Thoracic aorta (tissue), 2 donors: ENCODE results near the gene SOX6. TPM values are rescaled to one million over a fixed set of nuclear protein-coding genes. Genes with fewer than 3 reads are reported as not detected.

Experiments used
- ATAC-seq: fragments of 150-250 bp; one replicate; pipeline ENCODE4 v1.8.0; 2017; ENCODE audit warnings: low read depth; ENCODE audit not compliant: insufficient number of reproducible peaks, low FRiP score
- DNase-seq: peaks from one replicate; pipeline ENCODE4 v3.0.0-alpha.2; 2020; ENCODE audit warnings: low spot score
- H3K27ac ChIP-seq, 2 donors: fragments of 200-600 bp; sonication (generic); 1 replicate in 1 of 2; 2 replicates in 1 of 2; pipeline ENCODE4 v1.5.1; 2016; ENCODE audit warnings: mild to moderate bottlenecking in 2 of 2, moderate library complexity in 2 of 2
- H3K27me3 ChIP-seq: fragments of 200-600 bp; sonication (generic); replicated peaks from 2 replicates; pipeline ENCODE4 v1.6.0; 2016; ENCODE audit warnings: mild to moderate bottlenecking; ENCODE audit not compliant: insufficient read depth
- H3K36me3 ChIP-seq: fragments of 200-600 bp; sonication (generic); one replicate; pipeline ENCODE4 v1.5.1; 2016
- H3K4me1 ChIP-seq, 2 donors: fragments of 200-600 bp; sonication (generic); 1 replicate in 1 of 2; 2 replicates in 1 of 2; pipeline versions ENCODE4 v1.5.1 to v1.6.0; 2016; ENCODE audit warnings: low read depth in 2 of 2, mild to moderate bottlenecking in 1 of 2; ENCODE audit not compliant: control insufficient read depth in 1 of 2
- H3K4me3 ChIP-seq: fragments of 200-600 bp; sonication (generic); 2 replicates; pipeline ENCODE4 v1.5.1; 2016; ENCODE audit warnings: mild to moderate bottlenecking
- H3K9me3 ChIP-seq: fragments of 200-600 bp; sonication (generic); 2 replicates; pipeline ENCODE4 v1.5.1; 2016
- total RNA-seq, 2 donors: library from RNA; depleted of rRNA; stranded (reverse); fragments of >200 nt; gene quantifications; one replicate each; pipeline versions ENCODE4 v1.1.0 to v1.2.3, GENCODE V29; 2016
- TF ChIP-seq, protein P1 (sequence below): fragments of 200-600 bp; sonication (generic); IDR thresholded peaks from one replicate; pipeline ENCODE4 v1.5.1; 2019; ENCODE audit warnings: antibody characterized with exemption

The SOX6 gene
- total RNA-seq, 2 donors from 2014 or later = 0.27 to 0.56 TPM

DNA sequence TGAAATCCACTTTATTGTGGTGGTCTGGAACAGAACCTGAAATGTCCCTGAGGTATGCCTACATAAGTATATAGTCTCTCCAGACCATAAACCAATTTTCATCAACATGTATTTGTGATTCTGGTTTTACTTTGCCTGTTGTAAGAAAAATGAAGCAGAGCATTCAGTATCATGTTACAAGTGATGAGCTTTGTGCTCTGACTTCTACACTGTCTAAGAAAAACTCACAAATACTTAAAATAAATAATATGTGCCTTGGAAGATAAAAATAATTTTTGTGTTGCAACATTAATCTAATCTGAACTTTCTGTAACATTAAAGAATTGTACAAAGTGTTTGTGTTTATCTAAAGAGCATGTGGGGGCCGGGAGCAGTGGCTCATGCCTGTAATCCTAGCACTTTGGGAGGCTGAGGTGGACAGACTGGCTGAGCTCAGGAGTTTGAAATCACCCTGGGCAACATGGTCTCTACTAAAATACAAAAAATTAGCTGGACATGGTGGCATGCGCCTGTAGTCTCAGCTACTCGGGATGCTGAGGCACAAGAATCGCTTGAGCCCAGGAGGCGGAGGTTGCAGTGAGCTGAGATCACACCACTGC is 219.5 kb downstream of the SOX6 start:
- Histone ChIP-seq H3K9me3 (no peaks in the 10 kb centered on the region), H3K27ac (no peak overlapping the region), H3K4me3 (no peak overlapping the region), H3K4me1 (no peaks in the 10 kb centered on the region), H3K36me3 (no peaks in the 10 kb centered on the region), H3K27me3 (no peaks in the 10 kb centered on the region)
- ATAC-seq (no peak), DNase-seq (no peak)
- TF ChIP-seq, protein P1, sequence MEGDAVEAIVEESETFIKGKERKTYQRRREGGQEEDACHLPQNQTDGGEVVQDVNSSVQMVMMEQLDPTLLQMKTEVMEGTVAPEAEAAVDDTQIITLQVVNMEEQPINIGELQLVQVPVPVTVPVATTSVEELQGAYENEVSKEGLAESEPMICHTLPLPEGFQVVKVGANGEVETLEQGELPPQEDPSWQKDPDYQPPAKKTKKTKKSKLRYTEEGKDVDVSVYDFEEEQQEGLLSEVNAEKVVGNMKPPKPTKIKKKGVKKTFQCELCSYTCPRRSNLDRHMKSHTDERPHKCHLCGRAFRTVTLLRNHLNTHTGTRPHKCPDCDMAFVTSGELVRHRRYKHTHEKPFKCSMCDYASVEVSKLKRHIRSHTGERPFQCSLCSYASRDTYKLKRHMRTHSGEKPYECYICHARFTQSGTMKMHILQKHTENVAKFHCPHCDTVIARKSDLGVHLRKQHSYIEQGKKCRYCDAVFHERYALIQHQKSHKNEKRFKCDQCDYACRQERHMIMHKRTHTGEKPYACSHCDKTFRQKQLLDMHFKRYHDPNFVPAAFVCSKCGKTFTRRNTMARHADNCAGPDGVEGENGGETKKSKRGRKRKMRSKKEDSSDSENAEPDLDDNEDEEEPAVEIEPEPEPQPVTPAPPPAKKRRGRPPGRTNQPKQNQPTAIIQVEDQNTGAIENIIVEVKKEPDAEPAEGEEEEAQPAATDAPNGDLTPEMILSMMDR = no peak

DNA sequence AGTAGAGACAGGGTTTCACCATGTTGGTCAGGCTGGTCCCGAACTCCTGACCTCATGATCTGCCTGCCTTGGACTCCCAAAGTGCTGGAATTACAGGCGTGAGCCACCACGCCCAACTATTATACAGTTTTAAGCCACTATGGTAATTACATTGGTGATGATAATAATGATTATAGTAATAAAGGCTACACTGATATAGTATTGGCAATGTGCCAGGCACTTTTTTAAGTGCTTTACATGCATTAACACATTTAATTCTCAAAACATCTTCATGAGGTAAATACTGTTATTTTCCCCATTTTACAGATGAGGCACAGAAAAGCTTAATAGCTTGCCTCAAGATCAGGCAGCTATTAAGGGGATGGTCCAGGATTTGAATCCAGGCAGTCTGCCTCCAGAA is 222.5 kb downstream of the SOX6 start:
- DNase-seq (no peak), ATAC-seq (no peak)
- Histone ChIP-seq H3K36me3 (no peaks in the 10 kb centered on the region), H3K27me3 (no peaks in the 10 kb centered on the region), H3K9me3 (no peaks in the 10 kb centered on the region), H3K27ac (no peak overlapping the region), H3K4me1 (no peaks in the 10 kb centered on the region), H3K4me3 (no peak overlapping the region)
- TF ChIP-seq, protein P1 = no peak

DNA sequence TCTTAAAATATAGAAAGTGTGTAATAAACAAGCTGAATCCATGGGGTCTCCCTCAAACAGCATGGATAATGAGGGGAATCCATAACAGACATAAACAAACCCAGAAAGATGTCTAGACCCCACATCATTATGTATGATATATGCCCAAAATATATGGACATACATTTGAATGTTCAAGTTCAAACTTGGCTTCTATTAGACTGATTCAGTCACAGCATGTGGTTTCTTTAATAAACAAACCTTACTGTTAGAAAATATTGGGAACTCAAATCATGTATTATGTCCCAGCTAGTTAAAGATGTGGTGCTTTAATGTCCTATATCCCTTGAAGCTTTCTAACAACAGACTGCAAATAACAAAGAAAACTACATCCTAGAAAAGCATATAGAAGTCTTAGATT is 228.6 kb downstream of the SOX6 start:
- Histone ChIP-seq H3K27ac (no peak overlapping the region), H3K9me3 (no peaks in the 10 kb centered on the region), H3K4me1 (no peaks in the 10 kb centered on the region), H3K36me3 (no peaks in the 10 kb centered on the region), H3K4me3 (no peak overlapping the region), H3K27me3 (no peaks in the 10 kb centered on the region)
- TF ChIP-seq, protein P1 = no peak
- DNase-seq = no peak
- ATAC-seq = no peak

DNA sequence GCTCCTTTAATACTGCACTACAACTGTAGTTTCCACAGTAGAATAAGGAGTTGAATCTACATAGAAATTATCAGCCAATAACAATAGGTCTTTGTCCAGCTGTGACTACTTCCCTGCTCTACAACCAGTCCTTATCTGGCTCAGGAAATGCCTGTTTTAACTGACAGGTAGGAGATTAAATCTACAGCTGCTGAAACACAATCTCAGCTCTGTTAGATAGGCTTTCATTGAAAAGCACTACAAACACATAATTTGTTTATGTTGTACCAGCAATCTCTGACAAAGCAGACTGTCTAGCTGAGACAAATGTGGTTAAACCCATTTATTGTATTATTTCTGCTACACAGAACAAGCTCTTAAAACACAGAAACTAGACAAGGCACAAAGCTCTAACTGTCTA is 230.0 kb downstream of the SOX6 start:
- Histone ChIP-seq H3K4me1 (no peaks in the 10 kb centered on the region), H3K36me3 (no peaks in the 10 kb centered on the region), H3K27ac (no peak overlapping the region), H3K9me3 (no peaks in the 10 kb centered on the region), H3K4me3 (no peak overlapping the region), H3K27me3 (no peaks in the 10 kb centered on the region)
- TF ChIP-seq, protein P1 = no peak
- ATAC-seq (no peak), DNase-seq (no peak)

DNA sequence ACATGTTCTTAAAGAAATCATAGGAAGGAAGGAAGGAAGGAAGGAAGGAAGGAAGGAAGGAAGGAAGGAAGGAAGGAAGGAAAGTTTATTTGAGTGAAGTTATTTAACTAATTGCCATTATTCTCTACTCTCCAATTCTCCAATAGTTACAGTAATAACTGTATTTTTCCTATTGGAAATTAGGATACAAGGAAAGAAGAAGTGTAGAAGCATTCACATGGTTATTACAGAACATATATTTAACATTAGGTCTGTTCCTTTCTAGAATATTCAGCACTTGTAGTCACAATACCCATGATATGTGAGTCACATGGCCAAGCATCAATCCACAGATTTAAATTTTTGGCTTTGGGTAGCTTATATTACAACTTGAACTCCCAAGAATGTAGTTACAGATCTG is 230.6 kb downstream of the SOX6 start:
- Histone ChIP-seq H3K9me3 (no peaks in the 10 kb centered on the region), H3K4me3 (no peak overlapping the region)
- DNase-seq = no peak

More for the DNA sequence above, 230.6 kb downstream of the SOX6 start:
- ATAC-seq = no peak
- no peaks in the 10 kb centered on the region for H3K36me3 ChIP-seq
- TF ChIP-seq, protein P1 = no peak
- H3K4me1 ChIP-seq = no peaks in the 10 kb centered on the region
- no peak overlapping the region for H3K27ac ChIP-seq
- no peaks in the 10 kb centered on the region for H3K27me3 ChIP-seq
